Activated gamma-delta T cell (primary cell): ENCODE results near the gene FAM20C.
"Not testable (repeated sequence)": the region's sequence is repeated elsewhere in the genome, so short reads cannot be mapped to it uniquely, and the experiment has no call there.

Experiments used
- DNase-seq: peaks from one replicate; lab custom pipeline; 2025; lab: John Stamatoyannopoulos, UW

The FAM20C gene

GRCh38 chr7:291373-292092 is 99.2 kb downstream of the FAM20C start:
- no peak for DNase-seq

GRCh38 chr7:292226-292625 is 99.9 kb downstream of the FAM20C start:
- no peak for DNase-seq

GRCh38 chr7:292826-293225 is 100.5 kb downstream of the FAM20C start:
- no peak for DNase-seq

GRCh38 chr7:293681-294439 is 101.5 kb downstream of the FAM20C start:
- DNase-seq = no peak

GRCh38 chr7:294440-295154 is 102.2 kb downstream of the FAM20C start:
- no peak for DNase-seq

- DNase-seq = no peak
Observed at GRCh38 chr7:295155-296154, 103.1 kb downstream of the FAM20C start.

GRCh38 chr7:296373-296945 is 104.1 kb downstream of the FAM20C start:
- no peak for DNase-seq

- not testable (repeated sequence) for DNase-seq
Observed at GRCh38 chr7:297141-297540, 104.8 kb downstream of the FAM20C start.

GRCh38 chr7:297611-298374 is 105.4 kb downstream of the FAM20C start:
- DNase-seq = no peak

GRCh38 chr7:298375-298702 is 106.0 kb downstream of the FAM20C start:
- DNase-seq = no peak

GRCh38 chr7:298743-299142 is 106.4 kb downstream of the FAM20C start:
- no peak for DNase-seq

GRCh38 chr7:299169-299568 is 106.8 kb downstream of the FAM20C start:
- no peak for DNase-seq

- no peak for DNase-seq
Observed at GRCh38 chr7:299628-300027, 107.3 kb downstream of the FAM20C start.

GRCh38 chr7:300048-300447 is 107.7 kb downstream of the FAM20C start:
- no peak for DNase-seq

- DNase-seq = no peak
Observed at GRCh38 chr7:300546-301290, 108.3 kb downstream of the FAM20C start.

- no peak for DNase-seq
Observed at GRCh38 chr7:301291-302053, 109.1 kb downstream of the FAM20C start.

- no peak for DNase-seq
Observed at GRCh38 chr7:302054-302992, 110.0 kb downstream of the FAM20C start.

- DNase-seq = no peak
Observed at GRCh38 chr7:303425-303824, 111.1 kb downstream of the FAM20C start.
